Astrocyte of the hippocampus (primary cell): ENCODE data around the gene UBR3.
A peak's percentile ranks its signal among the peaks of the same experiment; 100 is the strongest.

ENCODE experiments used
- DNase-seq: peaks from one replicate; pipeline ENCODE4 v3.0.0; 2011; ENCODE audit warnings: low read depth, low spot score

The UBR3 gene

DNA sequence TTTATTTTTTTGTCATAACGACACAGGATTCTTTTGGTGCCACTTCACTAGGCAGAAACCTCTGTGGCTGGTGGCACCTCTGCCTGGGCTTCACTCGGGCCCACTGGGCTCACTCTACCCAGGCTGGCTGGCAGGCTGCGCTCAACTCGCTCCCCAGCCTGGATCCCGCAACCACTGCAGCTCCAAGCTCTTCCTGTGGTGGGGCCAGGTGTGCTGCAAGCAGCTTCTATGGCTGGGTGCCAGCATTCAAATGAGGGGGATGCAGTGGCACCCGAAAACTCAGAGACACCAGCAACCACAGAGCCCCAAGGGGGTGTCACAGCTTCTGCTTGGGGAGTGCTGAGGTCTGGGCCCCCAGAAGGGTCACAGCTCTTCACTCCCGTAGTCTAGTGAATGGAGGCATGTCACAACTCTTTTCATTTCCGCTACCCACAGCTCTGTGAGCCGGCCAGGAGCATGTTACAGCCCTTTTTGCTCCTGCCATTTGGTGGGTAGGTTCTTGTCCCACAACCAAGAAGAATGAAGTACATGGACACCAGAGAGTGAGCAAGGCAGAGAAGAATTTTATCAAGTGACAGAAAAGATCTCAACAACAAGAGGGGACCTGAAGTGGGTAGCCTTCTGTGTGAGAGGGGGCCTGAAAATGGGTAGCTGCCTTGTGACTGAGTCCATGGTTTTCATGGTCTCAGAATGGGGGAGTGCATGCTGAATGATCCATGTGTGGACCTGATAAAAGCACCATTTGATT, 170.1 kb downstream of the UBR3 start:
- DNase-seq = no peak

DNA sequence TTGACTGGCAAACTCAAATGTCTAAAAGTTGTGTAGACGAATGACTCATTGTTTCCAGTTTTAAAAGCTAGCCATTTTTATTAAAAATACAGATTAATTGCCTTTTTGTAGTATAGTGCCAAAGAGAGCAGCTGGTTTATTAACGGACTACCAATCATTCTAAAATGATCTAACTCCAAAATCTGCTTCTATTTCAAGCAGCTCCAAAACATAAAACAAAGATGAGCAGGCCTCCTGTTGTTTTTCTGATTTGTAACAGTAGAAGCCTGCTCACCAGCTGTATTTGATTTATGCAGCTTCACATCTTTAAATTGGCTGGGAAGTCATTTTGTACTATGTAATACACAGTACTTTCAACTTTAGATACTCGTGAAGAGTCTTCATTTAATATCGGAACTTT, 171.8 kb downstream of the UBR3 start:
- no peak for DNase-seq

DNA sequence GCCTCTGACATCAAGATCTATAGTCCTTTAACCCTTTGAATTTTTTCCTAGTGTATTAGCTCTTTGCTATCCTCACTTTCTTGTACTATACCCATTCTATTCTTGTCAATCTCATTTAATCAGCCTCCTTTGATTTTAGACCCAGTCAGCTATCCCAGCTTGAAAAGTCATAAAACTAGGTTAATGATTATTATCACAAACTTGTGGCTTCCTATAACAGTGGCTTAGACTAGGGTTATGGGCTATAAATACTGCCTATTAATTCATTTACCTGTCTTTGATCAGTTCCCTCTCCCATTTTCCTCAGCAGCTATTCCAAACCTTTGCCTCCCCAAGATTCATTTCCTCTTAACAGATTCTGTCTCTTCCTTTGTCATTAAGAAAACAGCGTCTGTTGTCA, 174.8 kb downstream of the UBR3 start:
- no peak for DNase-seq

DNA sequence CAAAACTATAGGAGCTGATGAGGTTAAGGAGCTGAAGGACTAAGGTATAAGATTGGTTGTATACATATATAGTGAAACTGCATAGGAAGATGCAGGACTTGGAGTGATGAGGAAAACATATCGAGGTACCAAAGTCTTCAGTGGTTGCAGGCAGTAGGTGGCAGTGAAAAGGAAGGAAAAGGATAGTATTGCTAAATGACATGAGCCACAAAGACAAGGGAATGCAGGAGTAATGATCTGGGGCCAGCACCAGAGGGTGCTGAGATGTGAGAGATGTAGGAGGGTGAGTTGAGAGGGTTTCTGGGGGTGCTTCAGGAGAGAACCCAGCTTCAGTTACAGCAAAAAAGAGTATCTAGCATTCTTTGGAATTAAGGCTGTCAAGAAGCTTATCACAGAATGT, 178.4 kb downstream of the UBR3 start:
- DNase-seq = no peak

DNA sequence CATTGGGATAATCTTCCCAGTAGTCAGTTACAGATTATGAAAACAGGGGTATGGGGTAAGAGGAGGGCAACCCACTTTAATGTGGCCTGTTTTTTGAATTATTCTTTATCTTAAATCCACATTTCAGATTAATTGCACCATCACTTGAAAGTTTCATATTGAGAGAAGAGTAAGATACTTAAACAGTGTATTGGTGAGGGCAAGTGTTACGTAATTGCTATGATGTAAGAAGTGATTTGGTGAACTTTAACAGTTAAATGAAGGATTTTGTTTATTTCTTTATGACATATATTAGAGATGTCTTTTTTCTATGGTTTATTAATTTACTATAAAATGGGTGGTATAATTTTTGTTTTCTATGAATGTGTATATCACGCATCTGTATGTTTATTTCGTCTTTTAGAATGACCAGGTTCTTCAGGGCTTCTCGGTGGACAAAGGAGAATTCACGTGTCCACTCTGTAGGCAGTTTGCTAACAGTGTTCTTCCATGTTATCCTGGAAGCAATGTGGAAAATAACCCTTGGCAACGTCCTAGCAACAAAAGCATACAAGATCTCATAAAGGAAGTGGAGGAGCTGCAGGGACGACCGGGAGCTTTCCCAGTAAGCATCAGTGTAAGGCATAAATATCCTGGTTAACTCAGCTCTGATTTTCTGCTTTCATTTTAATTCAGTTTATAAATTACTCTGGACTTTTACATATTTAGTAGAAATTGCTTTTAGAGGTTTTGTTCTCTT, 179.5 kb downstream of the UBR3 start:
- DNase-seq = no peak

DNA sequence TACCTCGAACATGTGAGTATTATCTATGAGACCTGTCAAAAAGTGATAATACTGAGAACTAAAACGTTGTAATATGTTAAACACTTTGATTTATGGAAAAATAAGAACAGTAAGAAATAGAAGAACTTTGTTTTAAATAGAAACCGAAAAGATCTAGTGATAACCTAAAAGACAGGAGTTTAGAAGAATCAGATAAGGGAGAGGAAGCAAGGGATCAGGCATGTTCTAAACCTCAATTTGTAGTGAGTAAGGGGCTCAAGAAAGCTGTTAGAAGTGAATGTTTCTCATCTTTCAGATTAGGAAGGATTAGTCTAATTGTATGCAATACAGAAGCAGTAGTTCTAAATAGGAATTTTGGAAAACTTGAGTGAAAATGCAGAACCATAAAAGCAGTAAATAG, 182.0 kb downstream of the UBR3 start:
- DNase-seq = no peak

DNA sequence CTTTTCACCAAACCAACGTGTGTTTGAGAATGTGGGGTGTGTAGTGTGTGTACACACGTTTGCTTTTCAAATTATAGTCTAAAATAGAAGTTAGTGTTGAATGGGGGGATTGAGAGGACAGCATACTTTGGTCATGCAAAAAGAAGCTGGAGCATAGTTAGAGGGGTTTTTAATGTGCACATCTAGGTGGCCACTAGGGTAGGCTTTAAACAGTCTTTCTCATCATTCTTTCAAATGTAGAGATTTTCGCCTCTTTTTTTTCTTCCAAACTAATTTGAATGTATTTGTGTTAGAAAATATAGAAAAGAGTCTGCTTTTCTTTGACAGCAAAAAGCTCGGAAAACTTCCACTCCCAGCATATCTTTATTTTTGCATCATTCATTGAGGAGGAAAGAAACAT, 185.5 kb downstream of the UBR3 start:
- DNase-seq = no peak

DNA sequence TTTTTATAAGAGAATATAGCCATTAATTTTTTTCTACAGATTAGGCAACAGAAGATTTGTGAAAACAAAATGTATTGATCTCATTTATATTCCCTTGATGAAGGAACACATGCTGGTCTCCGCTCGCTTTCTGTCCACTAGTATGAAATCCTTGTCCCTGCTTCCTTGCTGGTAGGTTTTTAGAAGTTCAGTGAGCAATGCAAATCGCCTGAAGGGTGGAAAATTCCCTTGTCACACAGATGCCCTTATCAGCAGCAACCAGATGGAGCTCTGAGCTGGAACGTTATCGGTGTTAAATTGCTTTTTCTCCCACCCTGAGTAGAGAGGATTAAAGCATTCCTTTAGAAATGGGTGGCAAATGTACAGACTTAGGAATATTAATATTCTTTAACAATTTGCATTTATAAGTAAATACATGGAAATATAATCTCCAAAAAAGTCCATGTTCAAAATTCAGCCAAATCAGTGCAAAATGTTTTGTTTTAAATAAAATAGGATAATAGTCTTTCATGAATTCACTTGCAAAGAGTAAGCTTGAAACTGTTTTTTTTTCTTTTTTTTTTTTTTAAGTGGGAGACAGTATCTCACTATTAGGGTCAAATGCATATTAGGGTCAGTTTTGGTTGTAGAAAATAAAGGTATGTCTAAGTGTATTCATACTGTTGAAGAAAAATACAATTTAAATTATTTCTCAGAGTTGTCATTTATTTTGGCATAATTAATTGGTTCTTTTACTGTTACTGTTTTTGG, 186.7 kb downstream of the UBR3 start:
- peak; percentile 28 for DNase-seq

DNA sequence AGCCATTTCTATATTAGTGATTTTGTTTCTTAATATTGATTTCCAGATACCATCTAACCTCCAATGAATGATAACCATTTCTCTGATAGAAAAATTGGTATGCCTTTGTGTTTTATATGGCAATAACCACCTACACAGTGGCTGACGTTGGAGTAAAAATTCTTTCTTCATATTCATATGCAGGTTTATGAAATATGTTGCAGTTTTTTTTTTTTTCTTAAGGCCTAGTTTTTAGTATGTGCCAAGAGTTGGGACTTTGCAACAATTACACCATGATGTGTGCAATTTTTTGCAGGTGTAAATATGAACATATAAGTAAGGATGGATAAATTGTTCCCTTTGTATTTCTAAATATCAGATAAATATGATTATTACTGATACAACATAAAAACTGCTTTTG, 187.5 kb downstream of the UBR3 start:
- DNase-seq = no peak

DNA sequence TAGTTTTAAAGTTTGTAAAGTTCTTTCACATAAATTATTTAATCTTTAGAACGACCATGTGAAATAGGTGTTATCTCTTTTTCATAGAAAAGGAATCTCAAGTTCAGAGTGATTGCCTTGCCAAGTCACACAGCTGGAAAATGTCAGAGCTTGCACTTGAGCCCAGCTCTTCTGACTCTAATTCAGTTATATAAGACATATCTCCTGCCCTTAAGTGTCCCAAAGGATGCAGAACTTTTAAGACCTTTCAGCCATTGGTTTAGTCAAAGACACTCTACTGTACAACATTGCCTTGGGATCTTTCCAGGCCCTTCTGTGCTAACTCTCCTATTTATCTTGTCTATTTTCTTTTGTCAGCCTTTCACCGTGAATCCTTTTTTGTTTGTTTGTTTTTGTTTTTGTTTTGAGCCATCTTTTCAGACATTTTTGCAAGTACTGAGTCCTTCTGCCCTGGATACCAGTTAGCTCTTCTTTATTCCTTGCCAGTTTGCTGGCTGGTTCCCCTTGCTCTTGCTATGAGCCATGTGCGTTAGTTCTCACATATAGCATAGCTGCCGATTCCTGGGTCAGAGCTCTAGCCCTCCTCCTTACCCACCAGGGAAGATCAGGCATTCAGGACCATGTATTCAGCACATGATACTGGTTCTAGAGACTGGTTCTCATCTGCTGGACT, 190.7 kb downstream of the UBR3 start:
- DNase-seq = no peak

DNA sequence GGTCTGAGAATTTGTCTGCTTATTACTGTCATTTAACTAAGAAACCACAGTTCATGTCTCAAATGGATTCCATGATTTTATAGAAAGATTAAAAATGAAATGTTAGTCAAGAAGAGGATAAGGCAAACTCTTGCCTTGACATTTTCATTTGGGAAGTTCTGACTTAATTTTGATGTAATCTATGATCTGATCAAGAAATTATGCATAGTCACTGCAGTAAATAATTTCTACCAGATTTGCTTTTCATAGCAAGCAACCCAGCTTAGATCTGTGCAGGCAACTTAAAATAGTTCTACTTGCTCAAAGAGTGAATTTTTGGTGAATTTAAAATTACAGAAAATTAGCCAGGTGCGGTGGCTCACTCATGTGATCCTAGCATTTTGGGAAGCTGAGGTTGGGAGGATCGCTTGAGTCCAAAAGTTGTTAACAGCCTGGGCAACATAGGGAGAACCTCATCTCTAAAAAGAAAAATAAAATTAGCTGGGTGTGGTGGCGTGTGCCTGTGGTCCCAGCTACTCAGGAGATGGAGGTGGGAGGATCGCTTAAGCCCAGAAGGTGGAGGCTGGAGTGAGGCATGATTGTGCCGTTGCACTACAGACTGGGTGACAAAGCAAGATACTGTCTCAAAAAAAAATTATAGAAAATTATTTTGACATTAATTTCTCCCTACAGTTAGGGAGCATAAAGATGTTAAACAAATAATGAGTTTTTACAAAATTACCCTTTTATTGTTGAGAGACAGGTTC, 192.0 kb downstream of the UBR3 start:
- DNase-seq = no peak

DNA sequence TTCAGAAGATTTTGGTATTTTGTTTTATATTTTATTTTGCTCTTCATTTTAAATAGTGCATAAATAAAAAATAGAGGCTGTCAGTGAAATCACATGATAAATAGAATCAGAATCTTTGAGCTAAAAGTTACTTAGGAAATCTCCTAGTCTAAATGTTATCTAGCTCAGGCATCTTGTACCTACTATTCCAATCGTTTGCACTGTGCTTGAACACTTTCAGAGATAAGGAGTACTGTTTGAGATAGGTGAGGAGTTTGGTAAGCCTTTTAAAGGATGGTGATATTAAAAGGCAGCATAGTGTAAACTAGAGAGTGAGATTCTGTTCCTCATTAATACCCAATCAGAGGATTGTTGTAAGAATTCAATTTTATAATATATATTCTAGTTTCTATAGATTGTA, 193.5 kb downstream of the UBR3 start:
- DNase-seq = no peak

DNA sequence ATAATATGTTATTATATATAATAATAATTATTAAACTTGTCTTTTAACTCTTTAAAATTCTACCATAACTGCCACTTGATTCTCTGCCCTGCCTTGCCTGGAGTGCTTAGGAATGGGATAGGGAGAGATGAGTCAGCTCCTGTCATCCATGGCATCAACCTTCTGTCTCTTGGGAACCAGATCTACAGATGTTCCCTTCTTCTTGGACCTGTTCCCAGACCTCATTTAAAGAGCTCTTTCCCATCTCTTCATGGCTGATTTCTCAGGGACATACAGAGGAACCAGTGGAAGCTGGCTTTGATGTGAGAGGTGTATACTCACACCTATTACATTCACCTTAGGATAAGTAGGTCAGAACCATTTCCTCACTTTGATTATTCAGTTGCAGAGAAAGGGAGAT, 195.4 kb downstream of the UBR3 start:
- peak; percentile 18 for DNase-seq

DNA sequence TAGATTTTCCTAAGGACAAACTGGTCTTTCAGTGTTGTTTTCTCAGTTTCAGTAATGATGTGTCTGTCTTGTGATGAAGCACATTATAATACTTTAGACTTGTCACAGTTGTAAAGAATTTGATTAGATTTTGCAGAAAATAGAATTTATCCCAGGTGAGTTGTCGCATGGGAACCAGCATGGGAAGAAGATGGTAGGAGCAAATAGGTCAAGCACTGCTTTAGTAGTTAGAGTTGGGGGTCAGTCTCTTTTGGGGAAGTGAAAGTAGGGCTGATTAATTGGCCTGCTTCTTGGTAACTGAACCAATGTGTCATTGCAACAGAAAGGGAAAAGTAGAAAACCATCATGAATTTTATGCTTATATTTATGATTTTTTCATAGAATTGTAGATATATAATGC, 197.5 kb downstream of the UBR3 start:
- DNase-seq = no peak

DNA sequence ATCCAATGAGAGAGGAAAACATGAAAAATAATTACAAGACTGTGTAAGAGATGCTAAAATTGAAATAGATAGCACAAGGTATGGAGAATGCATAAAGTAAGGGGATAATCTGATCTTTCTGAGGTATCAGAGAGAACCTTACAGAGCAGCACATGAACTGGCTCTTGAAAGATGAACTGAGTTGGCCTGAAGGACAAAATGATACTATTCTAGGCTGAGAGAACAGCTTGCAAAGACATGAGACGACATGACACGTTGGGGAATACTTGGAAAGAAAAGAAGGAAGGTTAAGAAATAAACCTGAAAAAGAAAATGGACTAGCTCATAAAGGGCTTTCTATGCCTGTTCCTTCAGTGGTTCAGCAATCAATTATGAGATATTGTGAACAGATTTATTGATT, 198.0 kb downstream of the UBR3 start:
- no peak for DNase-seq

DNA sequence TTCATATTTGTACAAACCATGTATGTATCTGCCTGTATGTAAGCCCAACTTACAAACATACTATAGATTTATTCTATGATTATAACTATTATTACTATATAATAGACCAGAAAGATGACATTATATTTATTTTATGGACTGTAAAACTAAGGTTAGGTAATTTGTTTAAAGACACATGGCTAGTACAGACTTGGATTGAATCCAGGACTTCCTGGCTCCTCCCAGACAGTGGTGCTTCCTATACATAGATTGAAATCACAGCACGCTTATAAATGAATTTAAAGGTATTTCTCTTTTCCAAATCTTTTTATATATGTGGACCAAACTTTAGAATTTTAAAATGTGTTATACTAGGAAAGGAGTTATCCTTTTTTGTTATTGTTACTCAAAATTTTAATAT, 199.1 kb downstream of the UBR3 start:
- no peak for DNase-seq

DNA sequence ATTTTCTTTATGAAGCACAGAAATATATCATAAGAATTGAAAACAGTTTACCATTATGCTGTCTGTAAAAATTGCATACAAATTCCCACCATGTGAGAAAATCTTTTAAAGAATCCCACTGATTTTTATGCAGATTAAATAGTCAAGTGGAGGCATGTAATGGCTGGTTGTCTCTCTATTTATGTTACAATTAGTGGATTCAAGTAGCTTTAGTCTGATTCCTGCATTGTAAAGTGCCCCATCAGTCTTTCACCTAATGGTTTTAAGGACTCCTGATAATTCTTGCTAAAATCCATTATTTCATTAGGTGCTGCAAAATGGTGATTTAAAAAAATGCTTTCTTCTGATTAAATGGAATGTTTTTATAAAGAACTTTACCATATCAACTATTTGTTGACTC, 202.3 kb downstream of the UBR3 start:
- no peak for DNase-seq

DNA sequence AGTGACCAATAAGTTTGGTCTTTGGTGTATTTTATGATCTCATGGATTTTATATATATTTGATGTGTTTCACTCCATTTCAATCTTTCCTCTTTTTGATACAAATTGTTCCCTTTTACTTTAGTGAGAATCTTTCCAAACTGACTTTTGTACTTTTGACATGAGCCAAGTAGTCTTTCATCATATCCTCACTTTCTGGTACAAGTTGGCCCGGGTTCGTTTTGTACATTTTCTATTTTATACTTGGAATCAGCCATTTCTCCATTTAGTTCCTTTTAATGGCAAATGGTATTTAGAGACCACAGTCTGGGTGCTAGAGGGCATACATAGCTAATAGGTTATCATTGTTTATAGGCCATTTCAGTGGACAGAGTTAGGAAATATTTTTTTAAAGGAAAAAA, 202.8 kb downstream of the UBR3 start:
- DNase-seq = no peak

DNA sequence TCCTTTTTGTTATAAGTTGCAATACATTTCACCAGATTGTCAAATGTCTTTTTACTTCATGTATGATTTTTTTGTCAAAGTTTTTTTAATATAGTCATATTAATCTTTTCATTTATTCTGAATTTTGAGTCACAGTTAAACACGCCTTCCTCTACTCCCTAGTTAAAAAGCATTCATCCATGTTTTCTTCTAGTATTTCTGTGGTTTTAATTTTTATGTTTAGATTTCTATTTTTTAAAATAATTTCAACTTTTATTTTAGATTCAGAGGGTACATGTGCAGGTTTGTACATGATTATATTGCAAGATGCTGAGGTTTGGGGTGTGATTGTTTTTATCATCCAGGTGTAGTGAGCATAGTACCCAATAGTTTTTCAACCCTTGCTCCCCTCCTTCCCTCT, 204.0 kb downstream of the UBR3 start:
- no peak for DNase-seq

DNA sequence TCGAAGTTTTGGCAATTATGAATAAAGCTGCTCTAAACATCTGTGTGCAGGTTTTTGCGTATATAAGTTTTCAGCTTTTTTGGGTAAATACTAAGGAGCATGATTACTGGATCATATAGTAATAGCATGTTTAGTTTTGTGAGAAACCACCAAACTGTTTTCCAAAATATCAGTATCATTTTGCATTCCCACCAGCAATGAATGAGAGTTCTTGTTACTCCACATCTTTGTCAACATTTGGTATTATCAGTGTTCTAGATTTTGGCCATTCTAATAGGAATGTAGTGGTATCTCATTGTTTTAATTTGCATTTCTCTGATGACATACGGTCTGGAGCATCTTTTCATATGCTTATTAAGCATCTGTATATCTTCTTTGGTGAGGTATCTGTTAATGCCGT, 207.3 kb downstream of the UBR3 start:
- DNase-seq = no peak

DNA sequence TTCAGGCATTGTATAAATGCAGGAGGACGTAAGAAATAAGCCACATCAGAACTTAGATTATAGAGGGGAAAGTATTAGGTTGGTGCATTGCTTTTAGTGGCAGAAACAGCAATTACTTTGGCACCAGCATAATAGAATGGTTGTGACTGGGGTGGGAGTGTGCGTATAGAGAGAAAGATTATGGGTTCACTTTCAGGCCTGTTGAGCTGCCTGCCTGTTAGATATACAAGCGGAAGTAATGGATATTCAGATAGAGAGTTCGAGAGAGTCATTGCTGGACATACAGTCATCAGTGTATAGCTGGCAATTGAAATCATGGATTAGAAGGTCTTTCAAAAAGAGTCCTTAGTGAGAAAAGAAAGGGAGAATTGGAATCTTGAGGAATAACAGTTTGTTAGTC, 211.5 kb downstream of the UBR3 start:
- DNase-seq = no peak
